ENCODE measurements around the gene TCEA2. TPM values are rescaled to one million over a fixed set of nuclear protein-coding genes. Genes with fewer than 3 reads are reported as not detected.

TCEA2 gene
- total RNA-seq, 2 donors from 2014 or later: 45.0 to 69.5 TPM

DNA sequence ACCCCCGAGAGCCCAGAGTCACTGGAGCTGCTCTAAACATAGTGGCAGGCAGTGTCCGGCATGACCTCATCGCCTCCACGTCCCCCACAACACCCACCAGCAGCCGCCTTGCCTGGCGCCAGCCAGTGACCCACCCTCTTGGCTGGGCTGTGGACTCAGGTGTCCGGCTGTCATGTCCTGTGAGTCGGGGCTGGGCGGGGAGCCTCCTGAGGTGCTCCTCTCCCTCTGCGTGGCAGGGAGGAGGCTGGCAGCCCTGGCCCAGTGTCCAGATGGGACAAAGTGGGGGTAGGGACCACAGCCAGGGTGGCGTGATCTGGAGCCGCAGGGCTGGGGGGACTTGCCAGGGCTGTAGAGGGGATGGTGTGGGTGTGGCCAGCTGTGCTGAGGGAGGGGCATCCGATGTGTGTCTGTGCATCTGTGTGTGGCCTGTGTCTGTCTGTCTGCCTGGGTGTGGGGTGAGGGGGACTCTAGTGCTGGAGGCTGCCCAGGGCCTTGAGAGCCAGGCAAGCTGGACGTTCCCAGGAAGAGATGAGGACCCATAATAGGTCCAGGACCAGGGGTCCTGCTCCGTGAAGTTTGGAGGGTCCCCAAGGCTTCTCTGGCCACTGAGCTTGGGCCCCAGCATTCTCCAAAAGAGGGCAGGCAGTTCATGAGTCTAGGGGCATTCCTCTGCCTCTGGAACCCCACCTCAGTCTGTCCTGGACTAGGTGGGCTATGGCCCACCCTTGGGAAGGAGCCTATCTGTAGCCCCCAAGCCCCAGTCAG, 11.3 kb upstream of the TCEA2 start:
- no peak for TF ChIP-seq POLR2A (IDR thresholded peaks at IDR 0.05)
- no peak for TF ChIP-seq CTCF (IDR thresholded peaks at IDR 0.05)
- no peak for TF ChIP-seq POLR2AphosphoS5 (IDR thresholded peaks at IDR 0.05)
- no peak for DNase-seq (ENCODE audit: low spot score)
- Histone ChIP-seq H3K4me3 (no peak overlapping the region), H3K36me3 (no peaks in the 10 kb centered on the region), H3K27me3 (replicated peaks; ENCODE audit: insufficient read depth) (peaks cover 19% of the 10 kb centered on the region), H3K9me3 (no peaks in the 10 kb centered on the region), H3K27ac (no peak overlapping the region), H3K4me1 (replicated peaks) (peaks cover 3% of the 10 kb centered on the region)
- WGBS: 87% methylated on average over 15 of the region's 15 CpGs
- intact Hi-C loops (cut with DNase I): no loop called here

- Histone ChIP-seq H3K36me3 (no peaks in the 10 kb centered on the region), H3K4me1 (replicated peaks) (peaks cover 3% of the 10 kb centered on the region), H3K4me3 (no peak overlapping the region), H3K27ac (no peak overlapping the region), H3K27me3 (replicated peaks; ENCODE audit: insufficient read depth) (peaks cover 19% of the 10 kb centered on the region), H3K9me3 (no peaks in the 10 kb centered on the region)
- no peak for DNase-seq (ENCODE audit: low spot score)
- 78% methylated on average over 10 of the region's 10 CpGs for WGBS
- TF ChIP-seq POLR2A (IDR thresholded peaks at IDR 0.05): no peak
- no peak for TF ChIP-seq CTCF (IDR thresholded peaks at IDR 0.05)
- TF ChIP-seq POLR2AphosphoS5 (IDR thresholded peaks at IDR 0.05): no peak
- intact Hi-C loops (cut with DNase I): no loop called here
Measured at GRCh38 chr20:64052326-64052722, 10.7 kb upstream of the TCEA2 start.

DNA sequence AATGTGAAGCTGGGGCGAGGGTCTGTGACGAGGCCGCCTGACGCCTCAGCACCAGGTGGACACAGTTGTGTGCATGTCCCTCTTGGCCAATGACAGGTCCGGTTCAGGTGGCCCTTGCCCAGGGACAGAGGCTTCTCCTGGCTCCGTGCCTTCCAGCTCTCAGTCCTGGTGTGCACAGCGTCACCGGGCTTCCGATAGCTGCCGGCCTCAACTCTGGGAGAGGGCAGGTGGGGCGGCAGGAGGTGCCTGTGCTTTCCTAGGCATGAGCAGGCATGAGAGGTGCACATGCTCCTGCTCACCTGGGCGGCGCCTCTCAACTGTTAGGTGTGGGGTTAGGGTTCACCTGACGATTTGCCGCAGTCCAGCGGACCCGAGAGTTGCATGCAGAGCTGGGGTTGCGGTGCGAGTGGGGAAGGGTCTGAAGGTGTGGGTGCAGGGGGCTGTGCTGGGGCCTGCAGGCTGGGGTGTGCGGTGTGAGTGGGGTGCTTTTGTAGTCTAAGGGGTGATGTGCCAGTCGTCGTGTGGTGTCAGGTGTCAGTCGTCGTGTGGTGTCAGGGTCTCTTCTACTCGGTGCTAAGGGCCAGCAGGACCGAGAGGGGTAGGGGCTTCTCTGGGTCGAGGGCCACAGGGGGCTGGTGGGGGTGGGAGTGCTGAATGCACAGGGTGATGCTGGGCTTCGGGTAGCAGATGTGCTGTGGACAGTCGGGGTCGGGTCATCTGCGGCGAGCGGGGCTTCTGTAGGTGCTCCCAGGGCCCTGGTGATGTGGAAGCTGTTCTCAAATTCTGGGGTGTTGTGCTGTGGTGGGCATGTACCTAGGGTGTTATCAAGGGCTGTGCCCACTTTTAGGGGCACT, 9.8 kb upstream of the TCEA2 start:
- no peak for DNase-seq (ENCODE audit: low spot score)
- H3K36me3 ChIP-seq: no peaks in the 10 kb centered on the region
- no peaks in the 10 kb centered on the region for H3K9me3 ChIP-seq
- 75% methylated on average over 32 of the region's 33 CpGs for WGBS
- peaks cover 19% of the 10 kb centered on the region for H3K27me3 ChIP-seq (replicated peaks; ENCODE audit: insufficient read depth)
- H3K4me1 ChIP-seq (replicated peaks): peaks cover 7% of the 10 kb centered on the region
- intact Hi-C loops (cut with DNase I): no loop called here
- H3K4me3 ChIP-seq: no peak overlapping the region
- TF ChIP-seq CTCF (IDR thresholded peaks at IDR 0.05): no peak
- TF ChIP-seq POLR2AphosphoS5 (IDR thresholded peaks at IDR 0.05): no peak
- no peak for TF ChIP-seq POLR2A (IDR thresholded peaks at IDR 0.05)
- no peak overlapping the region for H3K27ac ChIP-seq

DNA sequence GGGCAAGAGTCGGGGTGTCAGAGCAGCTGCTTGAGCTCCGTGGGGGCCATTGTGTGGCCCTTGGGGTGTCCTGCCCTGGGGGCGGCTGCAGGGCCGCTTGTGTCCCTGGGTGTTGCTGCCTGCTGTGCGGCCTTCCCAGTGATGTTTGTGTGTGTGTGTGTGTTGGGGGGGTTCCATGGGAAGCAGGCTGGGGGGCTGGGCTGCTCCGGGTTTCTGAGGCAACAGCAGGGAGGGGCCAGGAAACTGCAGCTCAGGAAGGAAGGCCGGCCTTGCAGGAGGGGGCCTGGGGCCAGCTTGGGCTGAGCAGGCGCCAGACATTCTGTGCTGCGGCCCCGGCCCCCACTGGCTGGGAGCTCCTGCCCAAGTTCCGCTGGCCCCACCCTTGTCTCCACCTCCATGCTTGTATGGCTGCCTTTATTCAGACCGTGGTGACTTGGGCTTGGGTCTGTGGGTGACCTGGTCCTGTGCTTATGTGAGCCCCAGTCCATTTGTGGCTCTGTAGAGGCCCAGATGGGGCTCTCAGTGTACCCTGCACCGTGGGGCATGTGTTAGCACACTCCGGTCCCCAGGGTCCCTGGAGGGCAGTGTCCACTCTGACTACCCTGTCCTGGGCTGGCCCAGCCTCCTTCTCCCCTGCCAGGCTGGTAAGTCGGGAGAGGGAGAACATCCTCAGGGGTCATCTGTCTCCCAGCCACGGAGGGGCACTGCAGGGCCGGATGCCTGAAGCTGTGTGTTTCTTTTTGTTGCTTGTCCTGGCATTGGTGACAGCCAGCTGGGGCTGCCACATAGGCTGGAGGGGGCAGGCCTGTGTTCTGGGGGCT, 8.9 kb upstream of the TCEA2 start:
- DNase-seq (ENCODE audit: low spot score): no peak
- Histone ChIP-seq H3K4me3 (no peak overlapping the region), H3K27ac (no peak overlapping the region), H3K27me3 (replicated peaks; ENCODE audit: insufficient read depth) (peaks cover 16% of the 10 kb centered on the region), H3K9me3 (no peaks in the 10 kb centered on the region), H3K4me1 (replicated peaks) (peaks cover 6% of the 10 kb centered on the region), H3K36me3 (no peaks in the 10 kb centered on the region)
- intact Hi-C loops (cut with DNase I): no loop called here
- 45% methylated on average over 17 of the region's 17 CpGs for WGBS
- TF ChIP-seq POLR2A (IDR thresholded peaks at IDR 0.05) (no peak), CTCF (IDR thresholded peaks at IDR 0.05) (no peak), POLR2AphosphoS5 (IDR thresholded peaks at IDR 0.05) (no peak)

All from prostate gland (tissue), 2 donors.